Measurements from ENCODE around the gene NFATC2. TPM values are rescaled to one million over a fixed set of nuclear protein-coding genes. Genes with fewer than 3 reads are reported as not detected.

The NFATC2 gene
- total RNA-seq, 2 donors from 2014 or later = 11.9 to 24.5 TPM

DNA sequence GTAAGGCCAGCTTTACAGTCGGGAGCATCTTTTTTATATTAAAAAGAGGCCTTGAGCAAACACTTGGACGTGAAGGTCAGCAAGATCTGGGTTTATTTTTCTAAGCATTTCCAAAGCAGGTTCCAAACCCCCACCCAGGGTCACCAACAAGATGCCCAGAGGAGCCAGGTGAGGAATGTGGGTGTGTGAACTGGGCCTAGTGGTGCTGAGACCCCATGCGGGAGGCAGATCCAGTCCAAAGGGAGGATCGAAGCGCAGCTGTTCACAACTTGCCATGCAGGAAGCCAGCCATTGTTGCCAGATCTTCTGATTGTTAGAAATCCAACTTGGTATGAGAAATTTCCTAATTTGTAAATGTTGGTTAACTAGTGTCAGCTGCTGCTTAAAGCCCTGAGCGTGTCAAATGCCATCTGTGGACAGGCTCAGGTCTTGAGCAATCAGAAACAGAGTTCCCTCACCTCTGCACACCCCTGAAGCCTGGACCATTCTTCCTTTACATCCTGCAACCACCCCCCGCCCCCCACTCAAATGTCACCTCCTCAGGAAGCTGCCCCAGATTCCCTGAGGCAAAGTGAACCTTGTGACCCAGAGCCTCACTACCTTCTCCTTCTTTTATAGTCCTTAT, 46.5 kb downstream of the NFATC2 start:
- Histone ChIP-seq H3K27me3 (replicated peaks; ENCODE audit: insufficient read depth) (no peaks in the 10 kb centered on the region), H3K9me3 (no peaks in the 10 kb centered on the region), H3K36me3 (no peaks in the 10 kb centered on the region), H3K27ac (no peak overlapping the region), H3K4me1 (ENCODE audit: control insufficient read depth in 1 of 2, low read depth in 2 of 2) (peaks cover 6 to 11% of the 10 kb centered on the region in 2 donors), H3K4me3 (no peak overlapping the region)
- DNase-seq (ENCODE audit: low spot score) (no peak), ATAC-seq (ENCODE audit: insufficient number of reproducible peaks, low FRiP score, low read depth) (no peak)
- TF ChIP-seq, protein P1, sequence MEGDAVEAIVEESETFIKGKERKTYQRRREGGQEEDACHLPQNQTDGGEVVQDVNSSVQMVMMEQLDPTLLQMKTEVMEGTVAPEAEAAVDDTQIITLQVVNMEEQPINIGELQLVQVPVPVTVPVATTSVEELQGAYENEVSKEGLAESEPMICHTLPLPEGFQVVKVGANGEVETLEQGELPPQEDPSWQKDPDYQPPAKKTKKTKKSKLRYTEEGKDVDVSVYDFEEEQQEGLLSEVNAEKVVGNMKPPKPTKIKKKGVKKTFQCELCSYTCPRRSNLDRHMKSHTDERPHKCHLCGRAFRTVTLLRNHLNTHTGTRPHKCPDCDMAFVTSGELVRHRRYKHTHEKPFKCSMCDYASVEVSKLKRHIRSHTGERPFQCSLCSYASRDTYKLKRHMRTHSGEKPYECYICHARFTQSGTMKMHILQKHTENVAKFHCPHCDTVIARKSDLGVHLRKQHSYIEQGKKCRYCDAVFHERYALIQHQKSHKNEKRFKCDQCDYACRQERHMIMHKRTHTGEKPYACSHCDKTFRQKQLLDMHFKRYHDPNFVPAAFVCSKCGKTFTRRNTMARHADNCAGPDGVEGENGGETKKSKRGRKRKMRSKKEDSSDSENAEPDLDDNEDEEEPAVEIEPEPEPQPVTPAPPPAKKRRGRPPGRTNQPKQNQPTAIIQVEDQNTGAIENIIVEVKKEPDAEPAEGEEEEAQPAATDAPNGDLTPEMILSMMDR (IDR thresholded peaks at IDR 0.05) = no peak

DNA sequence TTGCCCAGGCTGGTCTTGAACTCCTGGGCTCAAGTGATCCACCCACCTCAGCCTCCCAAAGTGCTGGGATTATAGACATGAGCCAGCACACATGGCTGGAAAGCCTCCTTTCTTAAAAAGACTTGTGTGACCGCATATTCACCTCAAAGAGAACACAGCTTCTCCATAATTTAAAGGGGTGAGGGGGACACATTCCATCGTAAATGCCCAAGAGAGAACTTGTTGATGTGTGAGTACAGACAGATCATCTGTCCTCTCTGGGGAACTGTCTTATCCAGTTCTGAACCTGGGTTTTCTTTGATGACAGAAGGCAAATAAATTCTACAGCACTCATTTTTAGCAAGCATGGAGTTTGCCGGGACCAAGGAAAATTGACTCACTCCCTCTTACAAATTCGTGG, 47.2 kb downstream of the NFATC2 start:
- TF ChIP-seq, protein P1 (IDR thresholded peaks at IDR 0.05) = no peak
- Histone ChIP-seq H3K27ac (no peak overlapping the region), H3K4me1 (ENCODE audit: control insufficient read depth in 1 of 2, low read depth in 2 of 2) (peaks cover 6 to 11% of the 10 kb centered on the region in 2 donors), H3K4me3 (no peak overlapping the region), H3K36me3 (no peaks in the 10 kb centered on the region), H3K27me3 (replicated peaks; ENCODE audit: insufficient read depth) (no peaks in the 10 kb centered on the region), H3K9me3 (no peaks in the 10 kb centered on the region)
- DNase-seq (ENCODE audit: low spot score) (no peak), ATAC-seq (ENCODE audit: insufficient number of reproducible peaks, low FRiP score, low read depth) (no peak)

DNA sequence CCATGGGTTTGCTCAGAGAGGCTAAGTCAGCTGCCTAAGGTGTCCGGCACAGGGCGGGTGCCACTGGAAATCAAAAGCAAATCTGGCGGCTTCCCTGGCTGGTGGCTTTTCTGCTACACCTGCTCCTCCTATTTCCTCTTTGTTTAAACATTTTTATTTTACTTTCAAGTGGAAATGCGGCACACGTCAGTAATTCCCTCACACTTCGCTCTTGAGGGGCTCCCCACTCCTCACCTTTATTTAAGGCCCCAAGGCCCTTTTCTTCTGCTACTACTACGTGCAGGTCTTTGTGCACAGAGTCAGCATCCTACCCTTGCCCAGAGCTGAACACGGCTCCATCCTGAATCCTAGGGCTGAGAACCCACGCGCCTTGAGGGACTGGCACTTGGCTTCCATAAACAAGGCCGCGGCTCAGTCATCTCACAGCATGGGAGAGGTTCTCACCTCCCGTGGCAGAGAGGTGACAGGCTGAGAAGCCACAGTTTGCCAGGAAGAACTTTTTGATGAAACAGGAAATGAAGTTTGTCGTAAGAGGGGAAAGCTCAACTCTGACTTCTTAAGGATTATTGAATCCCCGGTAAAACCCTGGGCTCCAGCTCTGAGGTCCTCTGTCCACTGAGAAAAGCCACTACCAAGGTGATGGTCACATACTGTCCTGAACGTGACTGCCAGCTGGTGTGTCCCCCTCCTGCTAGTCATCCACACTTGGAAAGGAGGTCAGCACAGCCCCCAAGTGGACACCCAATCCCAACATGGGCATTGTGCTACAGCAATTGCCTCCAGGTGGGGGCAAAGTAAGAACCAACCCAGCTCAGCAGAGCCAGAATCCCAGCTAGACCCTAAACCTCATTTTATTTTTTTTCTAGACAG, 48.0 kb downstream of the NFATC2 start:
- Histone ChIP-seq H3K27ac (no peak overlapping the region), H3K4me1 (ENCODE audit: control insufficient read depth in 1 of 2, low read depth in 2 of 2) (peaks cover 6 to 11% of the 10 kb centered on the region in 2 donors), H3K27me3 (replicated peaks; ENCODE audit: insufficient read depth) (no peaks in the 10 kb centered on the region), H3K36me3 (no peaks in the 10 kb centered on the region), H3K9me3 (no peaks in the 10 kb centered on the region), H3K4me3 (no peak overlapping the region)
- ATAC-seq (ENCODE audit: insufficient number of reproducible peaks, low FRiP score, low read depth) (no peak), DNase-seq (ENCODE audit: low spot score) (no peak)
- TF ChIP-seq, protein P1 (IDR thresholded peaks at IDR 0.05) = no peak

- Histone ChIP-seq H3K27ac (no peak overlapping the region), H3K36me3 (no peaks in the 10 kb centered on the region), H3K4me1 (ENCODE audit: control insufficient read depth in 1 of 2, low read depth in 2 of 2) (peaks cover 6 to 11% of the 10 kb centered on the region in 2 donors), H3K27me3 (replicated peaks; ENCODE audit: insufficient read depth) (no peaks in the 10 kb centered on the region), H3K9me3 (no peaks in the 10 kb centered on the region), H3K4me3 (no peak overlapping the region)
- ATAC-seq (ENCODE audit: insufficient number of reproducible peaks, low FRiP score, low read depth) (no peak), DNase-seq (ENCODE audit: low spot score) (no peak)
- TF ChIP-seq, protein P1 (IDR thresholded peaks at IDR 0.05) = no peak
Observed at GRCh38 chr20:51493346-51493791, 49.1 kb downstream of the NFATC2 start.
